Measurements from ENCODE around the gene RAP2B.
"Not testable (repeated sequence)": the region's sequence is repeated elsewhere in the genome, so short reads cannot be mapped to it uniquely, and the experiment has no call there.

Gene RAP2B

GRCh38 chr3:153166796-153167195 lies 4.8 kb downstream of the RAP2B start:
- Mint-ChIP-seq H3K4me3 (peak overlapping the region; percentile 92), H3K36me3 (peaks cover 69% of the 10 kb centered on the region), H3K27ac (no peak overlapping the region), H3K4me1 (peaks cover 35% of the 10 kb centered on the region), H3K9me3 (no peaks in the 10 kb centered on the region)
- DNase-seq (ENCODE audit: low spot score in 2 of 2), result no peak
- ATAC-seq, result no peak

- Mint-ChIP-seq H3K9me3 (no peaks in the 10 kb centered on the region), H3K27ac (peak overlapping the region; percentile 67), H3K4me1 (peaks cover 51% of the 10 kb centered on the region), H3K4me3 (no peak overlapping the region), H3K36me3 (peaks cover 43% of the 10 kb centered on the region)
- ATAC-seq (no peak), DNase-seq (ENCODE audit: low spot score in 2 of 2) (no peak)
These were observed 7.9 kb downstream of the RAP2B start for GRCh38 chr3:153169793-153170383.

DNA sequence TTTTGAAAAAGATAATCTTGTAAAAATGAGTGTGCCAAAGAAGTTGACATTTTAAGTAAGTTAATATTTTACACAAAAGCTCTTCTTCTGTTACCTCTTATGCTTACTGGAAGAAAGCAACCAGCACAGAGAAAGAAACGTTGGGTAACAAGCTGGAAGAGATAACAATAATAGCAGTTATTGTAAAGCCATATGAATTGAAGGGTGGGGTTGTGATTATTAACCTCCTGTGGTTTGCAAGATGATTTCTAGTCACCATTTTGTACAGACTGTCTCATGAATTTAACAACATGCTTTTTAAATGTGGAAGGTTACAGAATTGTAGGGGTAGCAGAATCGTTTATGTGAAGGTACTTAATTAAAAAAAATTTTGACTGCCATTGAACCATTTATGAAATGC lies 9.2 kb downstream of the RAP2B start:
- DNase-seq (ENCODE audit: low spot score in 2 of 2) (no peak), ATAC-seq (no peak)
- Mint-ChIP-seq H3K4me1 (peaks cover 37% of the 10 kb centered on the region), H3K9me3 (no peaks in the 10 kb centered on the region), H3K36me3 (peaks cover 29% of the 10 kb centered on the region), H3K4me3 (no peak overlapping the region), H3K27ac (no peak overlapping the region)

DNA sequence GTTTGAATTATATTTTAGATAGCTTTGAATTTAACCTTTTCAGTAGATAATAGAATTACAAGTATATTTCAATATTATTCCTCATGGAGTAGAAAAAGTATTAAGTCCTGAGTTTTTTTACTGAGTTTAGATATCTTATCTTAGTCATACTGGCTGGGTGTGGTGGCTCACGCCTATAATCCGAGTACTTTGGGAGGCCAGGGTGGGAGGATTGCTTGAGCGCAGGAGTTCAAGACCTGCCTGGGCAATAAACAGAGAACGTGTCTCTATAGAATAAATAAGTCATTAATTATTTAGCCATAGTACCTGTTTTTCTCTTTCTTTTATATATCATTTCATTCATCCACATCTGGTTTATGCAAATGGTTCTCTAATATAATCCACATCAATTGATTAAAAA lies 9.9 kb downstream of the RAP2B start:
- DNase-seq (ENCODE audit: low spot score in 2 of 2), result no peak
- Mint-ChIP-seq H3K4me3 (no peak overlapping the region), H3K36me3 (peaks cover 23% of the 10 kb centered on the region), H3K4me1 (peaks cover 31% of the 10 kb centered on the region), H3K27ac (no peak overlapping the region), H3K9me3 (no peaks in the 10 kb centered on the region)
- ATAC-seq, result no peak

- ATAC-seq, result peak; percentile 32
- no peaks in the 10 kb centered on the region for H3K9me3 Mint-ChIP-seq
- H3K27ac Mint-ChIP-seq, result peak overlapping the region; percentile 24
- peaks cover 25% of the 10 kb centered on the region for H3K4me1 Mint-ChIP-seq
- DNase-seq (ENCODE audit: low spot score in 2 of 2), result no peak
- H3K4me3 Mint-ChIP-seq, result no peak overlapping the region
- H3K36me3 Mint-ChIP-seq, result peaks cover 11% of the 10 kb centered on the region
These were observed 11.1 kb downstream of the RAP2B start for GRCh38 chr3:153172796-153173757.

- peak; percentile 73 for ATAC-seq
- no peak for DNase-seq (ENCODE audit: low spot score in 2 of 2)
- Mint-ChIP-seq H3K4me1 (peaks cover 25% of the 10 kb centered on the region), H3K4me3 (no peak overlapping the region), H3K36me3 (peaks cover 9% of the 10 kb centered on the region), H3K9me3 (no peaks in the 10 kb centered on the region), H3K27ac (peak overlapping the region; percentile 24)
These were observed 11.9 kb downstream of the RAP2B start for GRCh38 chr3:153173758-153174516.

- Mint-ChIP-seq H3K27ac (no peak overlapping the region), H3K9me3 (no peaks in the 10 kb centered on the region)
These were observed 14.2 kb downstream of the RAP2B start for GRCh38 chr3:153176197-153176596.

GRCh38 chr3:153180860-153181372 lies 18.9 kb downstream of the RAP2B start:
- peaks cover 12% of the 10 kb centered on the region for H3K4me1 Mint-ChIP-seq
- DNase-seq (ENCODE audit: low spot score in 2 of 2) (no peak), ATAC-seq (no peak)
- H3K4me3 Mint-ChIP-seq, result no peak overlapping the region
- H3K9me3 Mint-ChIP-seq, result no peaks in the 10 kb centered on the region
- H3K36me3 Mint-ChIP-seq, result peaks cover 6% of the 10 kb centered on the region
- H3K27ac Mint-ChIP-seq, result no peak overlapping the region

More at GRCh38 chr3:153176197-153176596, 14.2 kb downstream of the RAP2B start:
- Mint-ChIP-seq H3K4me1 (peaks cover 18% of the 10 kb centered on the region), H3K4me3 (no peak overlapping the region), H3K36me3 (peaks cover 6% of the 10 kb centered on the region)
- no peak for ATAC-seq
- no peak for DNase-seq (ENCODE audit: low spot score in 2 of 2)

- Mint-ChIP-seq H3K9me3 (no peaks in the 10 kb centered on the region), H3K4me3 (no peak overlapping the region), H3K4me1 (peaks cover 14% of the 10 kb centered on the region), H3K27ac (peak overlapping the region; percentile 20), H3K36me3 (peaks cover 6% of the 10 kb centered on the region)
- ATAC-seq, result no peak
- no peak for DNase-seq (ENCODE audit: low spot score in 2 of 2)
These were observed 20.7 kb downstream of the RAP2B start for GRCh38 chr3:153182501-153183293.

GRCh38 chr3:153190923-153191322 lies 28.9 kb downstream of the RAP2B start:
- Mint-ChIP-seq H3K9me3 (no peaks in the 10 kb centered on the region), H3K36me3 (no peaks in the 10 kb centered on the region), H3K4me3 (no peak overlapping the region), H3K4me1 (peaks cover 2% of the 10 kb centered on the region), H3K27ac (no peak overlapping the region)
- ATAC-seq, result no peak
- no peak for DNase-seq (ENCODE audit: low spot score in 2 of 2)

DNA sequence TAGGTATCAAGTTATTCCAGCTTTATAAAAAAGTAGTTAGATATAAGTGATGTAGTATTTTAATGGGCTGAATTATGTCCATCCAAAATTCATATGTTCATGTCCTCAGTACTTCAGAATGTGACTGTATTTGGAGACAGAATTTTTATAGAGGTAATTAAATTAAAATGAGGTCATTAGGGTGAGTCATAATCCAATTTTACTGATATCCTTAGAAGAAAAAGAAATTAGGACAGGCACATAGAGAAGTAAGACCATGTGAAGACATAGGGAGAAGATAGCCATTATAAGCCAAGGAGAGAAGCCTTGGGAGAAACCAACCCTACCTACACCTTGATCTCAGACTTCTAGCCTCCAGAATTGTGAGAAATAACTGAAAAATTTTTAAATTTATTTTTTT lies 30.3 kb downstream of the RAP2B start:
- no peak overlapping the region for H3K4me3 Mint-ChIP-seq
- H3K36me3 Mint-ChIP-seq, result no peaks in the 10 kb centered on the region
- H3K9me3 Mint-ChIP-seq, result no peaks in the 10 kb centered on the region
- no peaks in the 10 kb centered on the region for H3K4me1 Mint-ChIP-seq
- ATAC-seq (no peak), DNase-seq (ENCODE audit: low spot score in 2 of 2) (no peak)
- no peak overlapping the region for H3K27ac Mint-ChIP-seq

DNA sequence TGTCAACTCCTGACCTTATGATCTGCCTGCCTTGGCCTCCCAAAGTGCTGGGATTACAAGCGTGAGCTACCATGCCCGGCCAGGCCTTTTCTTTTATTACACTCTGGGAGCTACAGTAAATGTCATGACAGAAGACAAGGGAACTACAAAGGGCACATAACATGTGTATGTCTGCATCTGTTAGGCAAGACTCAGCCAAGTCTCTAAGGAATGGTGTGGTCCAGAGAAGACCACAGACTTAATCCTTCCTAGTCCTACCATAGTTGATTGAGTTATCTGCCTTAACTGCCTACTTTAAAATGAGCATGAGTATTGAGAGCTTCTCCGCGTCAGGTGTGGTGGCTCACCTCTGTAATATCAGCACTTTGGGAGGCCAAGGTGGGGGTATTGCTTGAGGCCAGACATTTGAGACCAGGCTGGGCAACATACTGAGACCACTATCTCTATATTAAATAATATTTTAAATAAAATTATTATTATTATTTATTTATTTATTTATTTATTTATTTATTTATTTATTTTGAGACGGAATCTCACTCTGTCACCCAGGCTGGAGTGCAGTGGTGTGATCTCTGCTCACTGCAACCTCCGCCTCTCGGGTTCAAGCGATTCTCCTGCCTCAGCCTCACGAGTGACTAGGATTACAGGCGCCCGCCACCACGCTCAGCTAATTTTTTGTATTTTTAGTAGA lies 31.9 kb downstream of the RAP2B start:
- not testable (repeated sequence) for H3K27ac Mint-ChIP-seq

GRCh38 chr3:153195349-153195879 lies 33.4 kb downstream of the RAP2B start:
- Mint-ChIP-seq H3K9me3 (no peaks in the 10 kb centered on the region), H3K4me1 (no peaks in the 10 kb centered on the region), H3K36me3 (no peaks in the 10 kb centered on the region), H3K27ac (no peak overlapping the region), H3K4me3 (no peak overlapping the region)
- ATAC-seq (no peak), DNase-seq (ENCODE audit: low spot score in 2 of 2) (no peak)

More for the DNA sequence above, 31.9 kb downstream of the RAP2B start:
- not testable (repeated sequence) for H3K36me3 Mint-ChIP-seq; H3K9me3 Mint-ChIP-seq; H3K4me3 Mint-ChIP-seq; DNase-seq (ENCODE audit: low spot score in 2 of 2); ATAC-seq; H3K4me1 Mint-ChIP-seq

DNA sequence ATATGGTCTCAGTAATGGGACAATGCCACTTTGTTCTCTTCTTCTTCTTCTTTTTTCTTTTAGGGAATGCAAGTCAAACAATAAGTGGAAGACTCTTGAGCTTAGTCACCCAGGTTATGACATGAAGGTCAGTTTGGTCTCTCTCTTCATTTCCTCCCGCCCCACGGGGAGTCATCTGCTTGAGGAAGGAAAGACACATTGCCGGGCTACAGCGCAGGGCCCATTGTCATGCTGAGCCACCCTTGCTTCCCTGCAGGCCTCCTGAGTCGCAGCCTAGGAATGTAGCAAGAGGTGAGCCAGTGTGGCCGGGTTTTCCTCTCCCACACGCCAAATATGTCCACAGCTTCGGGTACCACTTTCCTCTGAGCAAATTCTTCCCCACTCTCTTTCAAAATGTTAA lies 47.6 kb downstream of the RAP2B start:
- H3K36me3 Mint-ChIP-seq, result no peaks in the 10 kb centered on the region
- no peak overlapping the region for H3K4me3 Mint-ChIP-seq
- no peak for DNase-seq (ENCODE audit: low spot score in 2 of 2)
- no peaks in the 10 kb centered on the region for H3K9me3 Mint-ChIP-seq
- ATAC-seq, result no peak
- H3K27ac Mint-ChIP-seq, result no peak overlapping the region
- no peaks in the 10 kb centered on the region for H3K4me1 Mint-ChIP-seq

Measured in stimulated activated effector memory CD8-positive, alpha-beta T cell treated with anti-CD3 and anti-CD28 coated beads, Interleukin-12 subunit alpha, Interleukin-12 subunit beta, amount 100 ng/mL, for 72 hours (primary cell).